ENCODE measurements around the gene OR51M1. TPM values are rescaled to one million over a fixed set of nuclear protein-coding genes. Genes with fewer than 3 reads are reported as not detected.

Gene OR51M1
- total and polyA plus RNA-seq, 2 donors (not counting 1 experiment from before 2014, with no cell fraction given) = not detected

DNA sequence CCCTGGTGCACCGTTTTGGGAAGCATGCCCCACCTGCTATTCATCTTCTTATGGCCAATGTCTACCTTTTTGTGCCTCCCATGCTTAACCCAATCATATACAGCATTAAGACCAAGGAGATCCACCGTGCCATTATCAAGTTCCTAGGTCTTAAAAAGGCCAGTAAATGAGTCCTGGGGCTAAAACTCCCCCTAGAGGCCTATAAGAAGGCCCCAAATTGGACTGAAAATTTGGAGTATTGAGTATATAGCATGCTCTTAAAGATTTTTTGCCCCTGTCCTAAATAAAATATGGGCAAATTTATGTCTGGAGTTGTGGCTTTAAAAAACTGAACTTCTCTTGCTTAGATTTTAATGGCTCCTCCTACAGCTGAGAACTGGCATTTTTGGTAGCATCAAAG is 6.6 kb downstream of the OR51M1 start:
- H3K9me3 ChIP-seq (ENCODE audit: control insufficient read depth, insufficient read depth, low read depth, low read length) = no peaks in the 10 kb centered on the region
- no peaks in the 10 kb centered on the region for H4K20me1 ChIP-seq (ENCODE audit: control insufficient read depth, extremely low read depth, insufficient read depth, low read length)
- no peaks in the 10 kb centered on the region for H3K79me2 ChIP-seq (ENCODE audit: control insufficient read depth, insufficient read depth, low read length)
- no peak overlapping the region for H2AFZ ChIP-seq (ENCODE audit: low read length)
- H3K4me2 ChIP-seq (ENCODE audit: extremely low read depth, insufficient read depth, low read length) = no peak overlapping the region
- H3K36me3 ChIP-seq (ENCODE audit: control insufficient read depth, insufficient read depth, low read length) = no peaks in the 10 kb centered on the region
- no peak overlapping the region for H3K9ac ChIP-seq (ENCODE audit: insufficient read depth, low read length)
- DNase-seq (ENCODE audit: low read depth in 2 of 2) = no peak
- no peaks in the 10 kb centered on the region for H3K27me3 ChIP-seq (ENCODE audit: control insufficient read depth, insufficient read depth, low read length)
- no peak for TF ChIP-seq EZH2 (IDR thresholded peaks at IDR 0.05; ENCODE audit: low read length, missing control alignments)
- TF ChIP-seq, protein P1, sequence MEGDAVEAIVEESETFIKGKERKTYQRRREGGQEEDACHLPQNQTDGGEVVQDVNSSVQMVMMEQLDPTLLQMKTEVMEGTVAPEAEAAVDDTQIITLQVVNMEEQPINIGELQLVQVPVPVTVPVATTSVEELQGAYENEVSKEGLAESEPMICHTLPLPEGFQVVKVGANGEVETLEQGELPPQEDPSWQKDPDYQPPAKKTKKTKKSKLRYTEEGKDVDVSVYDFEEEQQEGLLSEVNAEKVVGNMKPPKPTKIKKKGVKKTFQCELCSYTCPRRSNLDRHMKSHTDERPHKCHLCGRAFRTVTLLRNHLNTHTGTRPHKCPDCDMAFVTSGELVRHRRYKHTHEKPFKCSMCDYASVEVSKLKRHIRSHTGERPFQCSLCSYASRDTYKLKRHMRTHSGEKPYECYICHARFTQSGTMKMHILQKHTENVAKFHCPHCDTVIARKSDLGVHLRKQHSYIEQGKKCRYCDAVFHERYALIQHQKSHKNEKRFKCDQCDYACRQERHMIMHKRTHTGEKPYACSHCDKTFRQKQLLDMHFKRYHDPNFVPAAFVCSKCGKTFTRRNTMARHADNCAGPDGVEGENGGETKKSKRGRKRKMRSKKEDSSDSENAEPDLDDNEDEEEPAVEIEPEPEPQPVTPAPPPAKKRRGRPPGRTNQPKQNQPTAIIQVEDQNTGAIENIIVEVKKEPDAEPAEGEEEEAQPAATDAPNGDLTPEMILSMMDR (conservative IDR thresholded peaks at IDR 0.05 in 1 of 2, IDR thresholded peaks at IDR 0.05 in 1 of 2; ENCODE audit: low read depth in 1 of 2, low read length in 2 of 2) = peak in 1 of 2 donors; percentile 19
- H3K4me3 ChIP-seq (replicated peaks in 1 of 4; ENCODE audit: control extremely low read depth in 1 of 4, insufficient read depth in 1 of 4, low read depth in 3 of 4, low read length in 4 of 4) = no peak overlapping the region
- no peaks in the 10 kb centered on the region for H3K4me1 ChIP-seq (ENCODE audit: control insufficient read depth, extremely low read depth, insufficient read depth, low read length)
- H3K27ac ChIP-seq (ENCODE audit: insufficient read depth, low read length) = no peak overlapping the region

GRCh38 chr11:5394091-5394490 is 10.5 kb downstream of the OR51M1 start:
- no peaks in the 10 kb centered on the region for H4K20me1 ChIP-seq (ENCODE audit: control insufficient read depth, extremely low read depth, insufficient read depth, low read length)
- no peaks in the 10 kb centered on the region for H3K36me3 ChIP-seq (ENCODE audit: control insufficient read depth, insufficient read depth, low read length)
- H3K9ac ChIP-seq (ENCODE audit: insufficient read depth, low read length) = no peak overlapping the region
- H3K4me3 ChIP-seq (replicated peaks in 1 of 4; ENCODE audit: control extremely low read depth in 1 of 4, insufficient read depth in 1 of 4, low read depth in 3 of 4, low read length in 4 of 4) = no peak overlapping the region
- no peak for DNase-seq (ENCODE audit: low read depth in 2 of 2)
- H3K27ac ChIP-seq (ENCODE audit: insufficient read depth, low read length) = no peak overlapping the region
- H2AFZ ChIP-seq (ENCODE audit: low read length) = no peak overlapping the region
- no peaks in the 10 kb centered on the region for H3K4me1 ChIP-seq (ENCODE audit: control insufficient read depth, extremely low read depth, insufficient read depth, low read length)
- H3K4me2 ChIP-seq (ENCODE audit: extremely low read depth, insufficient read depth, low read length) = no peak overlapping the region
- no peak for TF ChIP-seq EZH2 (IDR thresholded peaks at IDR 0.05; ENCODE audit: low read length, missing control alignments)
- TF ChIP-seq, protein P1 (conservative IDR thresholded peaks at IDR 0.05 in 1 of 2, IDR thresholded peaks at IDR 0.05 in 1 of 2; ENCODE audit: low read depth in 1 of 2, low read length in 2 of 2) = no peak
- no peaks in the 10 kb centered on the region for H3K27me3 ChIP-seq (ENCODE audit: control insufficient read depth, insufficient read depth, low read length)
- no peaks in the 10 kb centered on the region for H3K9me3 ChIP-seq (ENCODE audit: control insufficient read depth, insufficient read depth, low read depth, low read length)
- no peaks in the 10 kb centered on the region for H3K79me2 ChIP-seq (ENCODE audit: control insufficient read depth, insufficient read depth, low read length)

GRCh38 chr11:5398936-5399335 is 15.3 kb downstream of the OR51M1 start:
- Histone ChIP-seq H3K27me3 (ENCODE audit: control insufficient read depth, insufficient read depth, low read length) (no peaks in the 10 kb centered on the region), H4K20me1 (ENCODE audit: control insufficient read depth, extremely low read depth, insufficient read depth, low read length) (no peaks in the 10 kb centered on the region), H3K79me2 (ENCODE audit: control insufficient read depth, insufficient read depth, low read length) (no peaks in the 10 kb centered on the region), H3K9ac (ENCODE audit: insufficient read depth, low read length) (no peak overlapping the region), H3K27ac (ENCODE audit: insufficient read depth, low read length) (no peak overlapping the region), H2AFZ (ENCODE audit: low read length) (no peak overlapping the region), H3K4me3 (replicated peaks in 1 of 4; ENCODE audit: control extremely low read depth in 1 of 4, insufficient read depth in 1 of 4, low read depth in 3 of 4, low read length in 4 of 4) (no peak overlapping the region), H3K4me2 (ENCODE audit: extremely low read depth, insufficient read depth, low read length) (no peak overlapping the region), H3K9me3 (ENCODE audit: control insufficient read depth, insufficient read depth, low read depth, low read length) (no peaks in the 10 kb centered on the region), H3K36me3 (ENCODE audit: control insufficient read depth, insufficient read depth, low read length) (no peaks in the 10 kb centered on the region), H3K4me1 (ENCODE audit: control insufficient read depth, extremely low read depth, insufficient read depth, low read length) (no peaks in the 10 kb centered on the region)
- no peak for DNase-seq (ENCODE audit: low read depth in 2 of 2)
- TF ChIP-seq, protein P1 (conservative IDR thresholded peaks at IDR 0.05 in 1 of 2, IDR thresholded peaks at IDR 0.05 in 1 of 2; ENCODE audit: low read depth in 1 of 2, low read length in 2 of 2) = no peak
- TF ChIP-seq EZH2 (IDR thresholded peaks at IDR 0.05; ENCODE audit: low read length, missing control alignments) = no peak

Measured in fibroblast of lung (primary cell).